Stimulated activated CD4-positive, alpha-beta T cell treated with anti-CD3 and anti-CD28 coated beads, Interleukin-4, amount 100 ng/mL, for 24 hours (primary cell): ENCODE results near the gene ZIC5.

Source experiments
- DNase-seq: peaks from one replicate; pipeline ENCODE4 v3.0.0-alpha.2; 2020

ZIC5 gene

GRCh38 chr13:99971576-99972189, at the start of gene ZIC5:
Gene ZIC5, minus strand, starts transcription at chr13:99971767. Its CDS starts 164 bp downstream, at chr13:99971603.
- no peak for DNase-seq

- DNase-seq = no peak
Observed at GRCh38 chr13:100019780-100020356, 48.3 kb upstream of the ZIC5 start.

- DNase-seq = no peak
Observed at GRCh38 chr13:100014621-100015020, 43.1 kb upstream of the ZIC5 start.

- no peak for DNase-seq
Observed at GRCh38 chr13:99998261-99998660, 26.7 kb upstream of the ZIC5 start.

- no peak for DNase-seq
Observed at GRCh38 chr13:99997702-99998214, 26.2 kb upstream of the ZIC5 start.

- DNase-seq = no peak
Observed at GRCh38 chr13:99996381-99996973, 24.9 kb upstream of the ZIC5 start.

GRCh38 chr13:99995589-99996380, 24.2 kb upstream of the ZIC5 start:
- no peak for DNase-seq

- DNase-seq = no peak
Observed at GRCh38 chr13:99995104-99995588, 23.6 kb upstream of the ZIC5 start.

GRCh38 chr13:99994638-99995020, 23.1 kb upstream of the ZIC5 start:
- DNase-seq = no peak

- no peak for DNase-seq
Observed at GRCh38 chr13:99993660-99994637, 22.4 kb upstream of the ZIC5 start.

- no peak for DNase-seq
Observed at GRCh38 chr13:99992949-99993351, 21.4 kb upstream of the ZIC5 start.

GRCh38 chr13:99991828-99992775, 20.5 kb upstream of the ZIC5 start:
- DNase-seq = no peak

- DNase-seq = no peak
Observed at GRCh38 chr13:99991013-99991827, 19.7 kb upstream of the ZIC5 start.

GRCh38 chr13:99990126-99990977, 18.8 kb upstream of the ZIC5 start:
- no peak for DNase-seq

- DNase-seq = no peak
Observed at GRCh38 chr13:99989276-99990125, 17.9 kb upstream of the ZIC5 start.

GRCh38 chr13:99988529-99989275, 17.1 kb upstream of the ZIC5 start:
- no peak for DNase-seq
